GM23338 (cell line): Measurements from ENCODE around the gene INTS6L. TPM values are rescaled to one million over a fixed set of nuclear protein-coding genes. Genes with fewer than 3 reads are reported as not detected.

ENCODE experiments used
- ATAC-seq: fragments of 200-7000 bp; cut with Tn5 transposase; 3 replicates; pipeline ENCODE4 v1.9.1; 2020
- DNase-seq: peaks from one replicate; pipeline ENCODE4 v3.0.0-alpha.2; 2015; ENCODE audit warnings: low spot score
- H2AFZ ChIP-seq: fragments of 200-600 bp; sonication (generic); 2 replicates; pipeline ENCODE4 v1.8.0; 2016; ENCODE audit warnings: antibody characterized with exemption, mild to moderate bottlenecking, moderate library complexity
- H3F3A ChIP-seq: fragments of 200-600 bp; sonication (generic); replicated peaks from 2 replicates; pipeline ENCODE4 v1.8.0; 2017; ENCODE audit warnings: antibody characterized with exemption, mixed run types, low read depth
- H3K27ac ChIP-seq: fragments of 200-600 bp; sonication (generic); 2 replicates; pipeline ENCODE4 v1.6.1; 2016; ENCODE audit warnings: low read depth
- H3K27me3 ChIP-seq: fragments of 200-600 bp; sonication (generic); 2 replicates; pipeline ENCODE4 v1.8.0; 2016; ENCODE audit warnings: mild to moderate bottlenecking, mixed run types, moderate library complexity; ENCODE audit not compliant: insufficient read depth
- H3K36me3 ChIP-seq: fragments of 200-600 bp; sonication (generic); 2 replicates; pipeline ENCODE4 v1.8.0; 2016; ENCODE audit warnings: mild to moderate bottlenecking; ENCODE audit not compliant: insufficient read depth
- H3K4me1 ChIP-seq: fragments of 200-600 bp; sonication (generic); 2 replicates; pipeline ENCODE4 v1.8.0; 2016; ENCODE audit warnings: mild to moderate bottlenecking, moderate library complexity; ENCODE audit not compliant: insufficient read depth
- H3K4me2 ChIP-seq: fragments of 200-600 bp; sonication (generic); 2 replicates; pipeline ENCODE4 v1.7.1; 2017; ENCODE audit warnings: mixed run types
- H3K4me3 ChIP-seq: fragments of 200-600 bp; sonication (generic); 2 replicates; pipeline ENCODE4 v1.6.1; 2016; ENCODE audit warnings: mixed run types
- H3K79me2 ChIP-seq: fragments of 200-600 bp; sonication (generic); replicated peaks from 2 replicates; pipeline ENCODE4 v1.8.0; 2017; ENCODE audit warnings: mild to moderate bottlenecking; ENCODE audit not compliant: insufficient read depth
- H3K9me2 ChIP-seq: fragments of 200-600 bp; sonication (generic); 2 replicates; pipeline ENCODE4 v1.8.0; 2017; ENCODE audit not compliant: insufficient read depth
- H4K20me1 ChIP-seq: fragments of 200-600 bp; sonication (generic); replicated peaks from 2 replicates; pipeline ENCODE4 v1.8.0; 2017; ENCODE audit warnings: mild to moderate bottlenecking; ENCODE audit not compliant: insufficient read depth
- H3K27ac Mint-ChIP-seq: 2 replicates; pipeline ENCODE4 v1.8.0; 2020; ENCODE audit warnings: inconsistent platforms, mild to moderate bottlenecking, moderate library complexity, mixed read lengths
- H3K27me3 Mint-ChIP-seq: 3 replicates; pipeline ENCODE4 v1.8.0; 2022; ENCODE audit warnings: low read depth, mild to moderate bottlenecking, moderate library complexity, mixed read lengths, inconsistent platforms; ENCODE audit not compliant: insufficient read depth, poor library complexity
- H3K36me3 Mint-ChIP-seq: 3 replicates; pipeline ENCODE4 v1.8.0; 2021; ENCODE audit warnings: low read depth, mild to moderate bottlenecking, inconsistent platforms, moderate library complexity, mixed read lengths
- H3K4me1 Mint-ChIP-seq: 3 replicates; pipeline ENCODE4 v1.8.0; 2020; ENCODE audit warnings: mild to moderate bottlenecking, inconsistent platforms, mixed read lengths
- H3K4me3 Mint-ChIP-seq: 3 replicates; pipeline ENCODE4 v1.8.0; 2021; ENCODE audit warnings: moderate library complexity, mild to moderate bottlenecking, inconsistent platforms, mixed read lengths
- H3K9me3 Mint-ChIP-seq: 3 replicates; pipeline ENCODE4 v1.8.0; 2020; ENCODE audit warnings: moderate library complexity, mild to moderate bottlenecking, inconsistent platforms, mixed read lengths
- ETS1 ChIP-seq: IDR thresholded peaks from 2 replicates; pipeline ENCODE4 v1.6.1; 2016; ENCODE audit warnings: antibody characterized with exemption
- EZH2 ChIP-seq: fragments of 200-600 bp; sonication (generic); IDR thresholded peaks from one replicate; pipeline ENCODE4 v1.8.0; 2017; ENCODE audit warnings: antibody characterized with exemption, mild to moderate bottlenecking, low read depth; ENCODE audit not compliant: unreplicated experiment
- EZH2phosphoT487 ChIP-seq: fragments of 200-600 bp; sonication (generic); IDR thresholded peaks from one replicate; pipeline ENCODE4 v1.8.1; 2018; ENCODE audit warnings: antibody characterized with exemption; ENCODE audit not compliant: unreplicated experiment
- JUNB ChIP-seq: IDR thresholded peaks from one replicate; pipeline ENCODE4 v1.6.1; 2016; ENCODE audit warnings: antibody characterized with exemption; ENCODE audit not compliant: unreplicated experiment
- STAT1 ChIP-seq: IDR thresholded peaks from one replicate; pipeline ENCODE4 v1.6.1; 2016; ENCODE audit warnings: antibody characterized with exemption; ENCODE audit not compliant: unreplicated experiment
- ZNF331 ChIP-seq: fragments of 250-450 bp; sonication (Bioruptor Pico); IDR thresholded peaks from 2 replicates; pipeline ENCODE4 v1.5.0; 2020; ENCODE audit warnings: low read depth, mild to moderate bottlenecking, moderate library complexity
- ZNF462 ChIP-seq: fragments of 250-450 bp; sonication (Bioruptor Pico); IDR thresholded peaks from 2 replicates; pipeline ENCODE4 v1.5.0; 2020; ENCODE audit warnings: mild to moderate bottlenecking, moderate library complexity
- polyA plus RNA-seq: library from polyadenylated mRNA; unstranded; fragments of >200 nt; fragmentation: Nextera tagmentation; extraction: Ambion mirVana; gene quantifications from 2 replicates; pipeline ENCODE4 v1.2.1, GENCODE V29; 2016
- total RNA-seq: library from RNA; depleted of rRNA; stranded (reverse); fragments of >200 nt; shearing (Covaris generic); gene quantifications from 2 replicates; pipeline ENCODE4 v1.2.3, GENCODE V29; 2014

INTS6L gene
- total and polyA plus RNA-seq, 2 experiments from 2014 or later = 4.5 to 6.4 TPM

GRCh38 chrX:135513130-135513515 is 7.3 kb upstream of the INTS6L start:
- no peaks in the 10 kb centered on the region for H4K20me1 ChIP-seq
- no peak overlapping the region for H3K4me3 ChIP-seq
- Mint-ChIP-seq H3K9me3 (no peaks in the 10 kb centered on the region), H3K36me3 (no peaks in the 10 kb centered on the region), H3K27me3 (peaks cover 3% of the 10 kb centered on the region), H3K4me1 (peaks cover 4% of the 10 kb centered on the region; the same call in 1 of the 3 replicates), H3K4me3 (no peak overlapping the region), H3K27ac (no peak overlapping the region)
- H3K4me1 ChIP-seq = no peaks in the 10 kb centered on the region
- H3K9me2 ChIP-seq = no peaks in the 10 kb centered on the region
- ATAC-seq (no peak), DNase-seq (no peak)
- H3K79me2 ChIP-seq = no peaks in the 10 kb centered on the region
- H3K27ac ChIP-seq = no peak overlapping the region
- H2AFZ ChIP-seq = no peak overlapping the region
- no peak overlapping the region for H3K4me2 ChIP-seq
- H3F3A ChIP-seq = no peaks in the 10 kb centered on the region
- H3K36me3 ChIP-seq = no peaks in the 10 kb centered on the region
- no peaks in the 10 kb centered on the region for H3K27me3 ChIP-seq
- no peak for TF ChIP-seq ZNF331 (CRISPR knock-in tag)
- no peak for TF ChIP-seq EZH2
- no peak for TF ChIP-seq ZNF462 (CRISPR knock-in tag)
- no peak for TF ChIP-seq STAT1
- TF ChIP-seq JUNB = no peak
- TF ChIP-seq EZH2phosphoT487 = no peak
- no peak for TF ChIP-seq ETS1
